GM18519 (cell line): ENCODE measurements around the gene FERMT3.
"Not testable (repeated sequence)": the region's sequence is repeated elsewhere in the genome, so short reads cannot be mapped to it uniquely, and the experiment has no call there.

ENCODE experiments used
- ATAC-seq: cut with Tn5 transposase; IDR thresholded peaks from one replicate; pipeline ENCODE4 v1.9.1; 2021; ENCODE audit warnings: mild to moderate bottlenecking, moderate library complexity; ENCODE audit not compliant: unreplicated experiment, low FRiP score

Gene FERMT3

GRCh38 chr11:64233913-64234586 lies 27.5 kb downstream of the FERMT3 start, which contains the start of gene VEGFB:
Gene VEGFB, plus strand, starts transcription at chr11:64234584. Its CDS starts 250 bp downstream, at chr11:64234834.
- ATAC-seq: no peak

- no peak for ATAC-seq
Measured at GRCh38 chr11:64234647-64235379, 28.3 kb downstream of the FERMT3 start.

- ATAC-seq: no peak
Measured at GRCh38 chr11:64235437-64236161, 29.1 kb downstream of the FERMT3 start.

GRCh38 chr11:64237484-64237951 lies 31.0 kb downstream of the FERMT3 start:
- no peak for ATAC-seq

GRCh38 chr11:64238076-64238475 lies 31.6 kb downstream of the FERMT3 start:
- ATAC-seq: no peak

GRCh38 chr11:64238999-64239398 lies 32.5 kb downstream of the FERMT3 start:
- no peak for ATAC-seq

- no peak for ATAC-seq
Measured at GRCh38 chr11:64239662-64240434, 33.3 kb downstream of the FERMT3 start.

GRCh38 chr11:64240435-64241240 lies 34.1 kb downstream of the FERMT3 start, which contains the start of gene FKBP2:
Gene FKBP2, plus strand, starts transcription at chr11:64241095. Its CDS starts 1,293 bp downstream, at chr11:64242388.
- peak; percentile 51 for ATAC-seq

GRCh38 chr11:64241241-64241490 lies 34.6 kb downstream of the FERMT3 start:
- no peak for ATAC-seq

- peak; percentile 41 for ATAC-seq
Measured at GRCh38 chr11:64241491-64242374, 35.2 kb downstream of the FERMT3 start.

GRCh38 chr11:64243236-64243854 lies 36.8 kb downstream of the FERMT3 start:
- no peak for ATAC-seq

- ATAC-seq: no peak
Measured at GRCh38 chr11:64244107-64244506, 37.6 kb downstream of the FERMT3 start.

GRCh38 chr11:64244966-64245365 lies 38.4 kb downstream of the FERMT3 start:
- ATAC-seq: no peak

GRCh38 chr11:64245401-64245796 lies 38.9 kb downstream of the FERMT3 start:
- no peak for ATAC-seq

- ATAC-seq: no peak
Measured at GRCh38 chr11:64245797-64246620, 39.5 kb downstream of the FERMT3 start.

GRCh38 chr11:64246621-64246870 lies 40.0 kb downstream of the FERMT3 start:
- not testable (repeated sequence) for ATAC-seq

GRCh38 chr11:64246871-64247728 lies 40.6 kb downstream of the FERMT3 start, which contains the start of gene PPP1R14B:
Gene PPP1R14B, minus strand, starts transcription at chr11:64246943. Its CDS starts 270 bp downstream, at chr11:64246673.
- no peak for ATAC-seq
